ENCODE results near the gene C2orf72. TPM values are rescaled to one million over a fixed set of nuclear protein-coding genes. Genes with fewer than 3 reads are reported as not detected.

The C2orf72 gene
- total and polyA plus RNA-seq, 11 donors = 0.07 to 0.20 (median 0.08) TPM; not detected in 5

- Histone ChIP-seq H3K27me3 (peaks cover 0 to 31% (median 4%) of the 10 kb centered on the region in 9 donors), H3K4me1 (no peaks in the 10 kb centered on the region), H3K27ac (no peak overlapping the region), H3K4me3 (no peak overlapping the region), H3K36me3 (no peaks in the 10 kb centered on the region), H3K9me3 (no peaks in the 10 kb centered on the region)
- 24 to 45% (median 34%) methylated on average over 3 of the region's 3 CpGs for WGBS, 4 donors
- no peak for DNase-seq
- ATAC-seq = no peak
- intact Hi-C loops (cut with DNase I) = no loop called here
- TF ChIP-seq CTCF (IDR thresholded peaks at IDR 0.05) (no peak), POLR2A (IDR thresholded peaks at IDR 0.05) (no peak)
These were observed 23.5 kb upstream of the C2orf72 start for GRCh38 chr2:231013820-231014219.

- 52 to 69% (median 60%) methylated on average over 7 of the region's 7 CpGs for WGBS, 4 donors
- Histone ChIP-seq H3K4me3 (no peak overlapping the region), H3K36me3 (no peaks in the 10 kb centered on the region), H3K27me3 (peaks cover 0 to 31% (median 4%) of the 10 kb centered on the region in 9 donors), H3K4me1 (no peaks in the 10 kb centered on the region), H3K9me3 (no peaks in the 10 kb centered on the region), H3K27ac (no peak overlapping the region)
- intact Hi-C loops (cut with DNase I) = no loop called here
- ATAC-seq = no peak
- no peak for DNase-seq
- TF ChIP-seq POLR2A (IDR thresholded peaks at IDR 0.05) (no peak), CTCF (IDR thresholded peaks at IDR 0.05) (no peak)
These were observed 21.8 kb upstream of the C2orf72 start for GRCh38 chr2:231015478-231015877.

GRCh38 chr2:231015926-231016325 lies 21.4 kb upstream of the C2orf72 start:
- peaks cover 0 to 31% (median 4%) of the 10 kb centered on the region in 9 donors for H3K27me3 ChIP-seq

DNA sequence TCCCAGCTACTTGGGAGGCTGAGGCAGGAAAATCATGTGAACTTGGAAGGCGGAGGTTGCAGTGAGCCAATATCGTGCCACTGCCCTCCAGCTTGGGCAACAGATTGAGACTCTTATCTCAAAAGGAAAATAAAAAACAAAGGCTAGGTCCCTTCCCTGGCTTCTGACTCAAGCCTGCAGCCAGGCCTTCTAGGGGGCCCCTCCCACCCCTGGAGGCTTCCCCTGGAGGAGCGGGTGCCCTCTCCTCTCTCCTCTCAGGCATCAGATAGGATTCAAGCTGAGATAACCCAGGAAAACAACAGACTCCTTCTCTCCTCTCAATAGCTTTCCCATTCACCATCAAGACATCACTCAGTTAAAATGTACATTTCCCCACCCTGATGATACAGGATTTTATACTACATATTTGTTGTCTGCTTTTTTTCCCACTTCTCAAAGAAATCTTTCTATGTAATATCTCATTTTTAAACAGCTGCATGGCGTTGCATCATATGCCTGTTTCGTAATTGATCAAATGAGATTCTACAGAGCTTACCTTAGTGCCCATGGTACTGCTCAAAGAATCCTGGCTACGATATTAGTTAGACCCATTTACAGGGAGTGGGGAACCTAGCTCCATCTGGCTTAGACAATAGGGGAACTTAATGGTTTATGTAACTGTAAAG lies 20.6 kb upstream of the C2orf72 start:
- no peak for ATAC-seq
- Histone ChIP-seq H3K36me3 (no peaks in the 10 kb centered on the region), H3K4me1 (no peaks in the 10 kb centered on the region), H3K9me3 (no peaks in the 10 kb centered on the region), H3K27me3 (peaks cover 0 to 31% (median 0%) of the 10 kb centered on the region in 9 donors), H3K4me3 (no peak overlapping the region), H3K27ac (no peak overlapping the region)
- no peak for TF ChIP-seq CTCF (IDR thresholded peaks at IDR 0.05)
- no peak for TF ChIP-seq POLR2A (IDR thresholded peaks at IDR 0.05)
- DNase-seq = no peak
- 70 to 88% (median 82%) methylated on average over 6 of the region's 6 CpGs for WGBS, 4 donors
- intact Hi-C loops (cut with DNase I) = no loop called here

More at GRCh38 chr2:231015926-231016325, 21.4 kb upstream of the C2orf72 start:
- TF ChIP-seq CTCF (IDR thresholded peaks at IDR 0.05) (no peak), POLR2A (IDR thresholded peaks at IDR 0.05) (no peak)
- H3K4me1 ChIP-seq = no peaks in the 10 kb centered on the region
- H3K36me3 ChIP-seq = no peaks in the 10 kb centered on the region
- no peak overlapping the region for H3K4me3 ChIP-seq
- no peaks in the 10 kb centered on the region for H3K9me3 ChIP-seq
- intact Hi-C loops (cut with DNase I) = no loop called here
- no peak overlapping the region for H3K27ac ChIP-seq
- 64 to 79% (median 78%) methylated on average over 3 of the region's 3 CpGs for WGBS, 4 donors
- ATAC-seq (no peak), DNase-seq (no peak)

Measured in heart left ventricle (tissue), 16 donors.